HG02798 (cell line): ENCODE measurements around the gene C1orf198.

ENCODE experiments used
- ATAC-seq: cut with Tn5 transposase; IDR thresholded peaks from one replicate; pipeline ENCODE4 v1.9.1; 2021; ENCODE audit warnings: mild to moderate bottlenecking; ENCODE audit not compliant: unreplicated experiment, poor library complexity

Gene C1orf198

DNA sequence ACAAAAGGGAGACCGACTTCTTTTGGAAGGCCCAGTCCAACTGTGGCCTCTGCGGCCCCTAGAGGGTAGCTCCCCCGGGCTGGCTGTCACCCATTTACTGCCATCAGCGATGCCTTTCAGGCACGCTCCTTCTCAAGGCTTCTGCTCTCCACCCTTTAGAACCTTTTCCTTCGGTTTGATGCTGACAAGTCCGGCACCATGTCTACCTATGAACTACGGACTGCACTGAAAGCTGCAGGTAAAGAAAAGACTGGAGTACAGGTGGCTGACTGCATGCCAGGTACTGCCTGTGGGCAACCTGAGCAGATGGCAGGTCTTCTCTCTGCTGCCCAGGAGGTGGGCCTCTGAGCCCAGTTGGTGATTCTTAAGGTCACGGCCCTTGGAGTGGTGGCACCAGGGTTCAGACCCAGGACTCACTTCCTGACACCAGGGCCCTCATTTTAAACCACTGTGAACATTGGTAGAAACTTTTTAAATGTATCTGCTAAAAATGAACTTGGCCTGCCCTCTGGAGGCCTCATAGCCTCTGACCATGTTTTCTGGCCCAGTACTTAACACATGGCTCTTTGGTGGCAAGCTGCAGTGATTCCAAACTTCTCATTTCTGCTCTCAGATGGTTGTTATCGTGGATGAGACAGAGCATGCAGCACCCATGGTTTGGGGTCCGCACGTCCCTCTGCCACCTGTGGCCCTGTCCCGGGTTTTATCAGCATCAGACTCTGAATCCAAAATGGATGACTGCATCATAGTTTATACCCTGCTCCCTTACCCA, 75.4 kb downstream of the C1orf198 start:
- no peak for ATAC-seq

GRCh38 chr1:230791986-230792564, 76.2 kb downstream of the C1orf198 start:
- no peak for ATAC-seq

DNA sequence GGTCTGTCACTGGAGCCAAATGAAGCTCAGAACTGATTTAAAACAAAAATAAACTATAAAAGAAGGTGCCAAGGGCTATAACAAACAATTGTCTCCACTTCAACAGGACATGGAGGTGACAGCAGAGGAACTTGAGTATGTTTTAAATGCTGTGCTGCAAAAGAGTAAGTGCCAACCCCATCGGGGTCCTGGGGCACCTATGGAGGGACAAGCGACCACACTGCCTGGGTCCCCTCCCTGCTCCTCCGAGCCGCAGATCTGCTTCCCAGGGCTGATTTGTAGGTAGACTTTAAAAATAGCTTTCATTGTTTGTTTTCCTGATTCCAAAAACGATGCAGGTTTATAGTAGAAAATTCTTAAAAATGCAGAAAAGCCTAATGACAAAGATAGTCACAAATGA, 78.3 kb downstream of the C1orf198 start:
- no peak for ATAC-seq

- ATAC-seq = no peak
Measured at GRCh38 chr1:230788561-230789275, 79.6 kb downstream of the C1orf198 start.

DNA sequence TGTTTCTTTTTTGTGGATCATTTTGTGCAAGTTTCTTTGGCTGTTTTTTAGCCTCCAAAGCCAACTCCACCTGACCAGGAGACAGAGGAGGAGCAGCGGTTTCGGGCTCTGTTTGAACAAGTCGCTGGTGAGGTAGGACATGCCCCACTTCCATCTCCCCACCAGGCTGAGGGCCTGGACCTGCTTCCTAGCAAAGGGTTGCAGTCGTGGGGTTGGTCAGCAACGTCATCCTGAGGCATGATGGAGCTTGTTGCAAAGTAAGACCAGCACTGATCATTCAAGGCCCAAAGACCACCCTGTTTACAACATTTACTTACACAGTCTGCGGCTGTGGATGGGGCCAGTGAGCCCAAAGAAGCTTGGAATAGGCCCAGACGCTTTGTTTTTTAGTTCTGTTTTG, 80.8 kb downstream of the C1orf198 start:
- no peak for ATAC-seq
